Parathyroid adenoma (tissue), 2 donors: ENCODE data around the gene SH2D3A.
"Not testable (repeated sequence)": the region's sequence is repeated elsewhere in the genome, so short reads cannot be mapped to it uniquely, and the experiment has no call there.

Source experiments
- H2AFZ ChIP-seq: fragments of 300-600 bp; sonication (generic); one replicate; pipeline ENCODE4 v1.7.0; 2017; ENCODE audit warnings: antibody characterized with exemption, mild to moderate bottlenecking
- H3K27ac ChIP-seq: fragments of 300-600 bp; sonication (generic); one replicate; pipeline ENCODE4 v1.7.0; 2017
- H3K27me3 ChIP-seq: fragments of 300-600 bp; sonication (generic); one replicate; pipeline ENCODE4 v1.7.0; 2017; ENCODE audit warnings: low read length; ENCODE audit not compliant: control insufficient read depth, insufficient read depth
- H3K36me3 ChIP-seq: fragments of 300-600 bp; sonication (generic); one replicate; pipeline ENCODE4 v1.7.0; 2017; ENCODE audit warnings: low read length; ENCODE audit not compliant: control insufficient read depth, insufficient read depth
- H3K4me1 ChIP-seq: fragments of 300-600 bp; sonication (generic); one replicate; pipeline ENCODE4 v1.7.0; 2017; ENCODE audit warnings: control low read depth
- H3K4me2 ChIP-seq: fragments of 300-600 bp; sonication (generic); one replicate; pipeline ENCODE4 v1.7.0; 2017; ENCODE audit warnings: low read length
- H3K4me3 ChIP-seq: fragments of 300-600 bp; sonication (generic); one replicate; pipeline ENCODE4 v1.7.0; 2017; ENCODE audit warnings: low read depth, low read length
- H3K79me2 ChIP-seq: fragments of 300-600 bp; sonication (generic); one replicate; pipeline ENCODE4 v1.7.0; 2017; ENCODE audit warnings: control low read depth
- H3K9ac ChIP-seq: fragments of 300-600 bp; sonication (generic); one replicate; pipeline ENCODE4 v1.7.0; 2017; ENCODE audit warnings: mild to moderate bottlenecking
- H3K9me3 ChIP-seq: fragments of 300-600 bp; sonication (generic); one replicate; pipeline ENCODE4 v1.7.0; 2017; ENCODE audit warnings: low read length; ENCODE audit not compliant: control insufficient read depth
- CTCF ChIP-seq: fragments of 300-600 bp; sonication (generic); IDR thresholded peaks from one replicate; pipeline ENCODE4 v1.7.0; 2017; ENCODE audit warnings: antibody characterized with exemption, mild to moderate bottlenecking
- donor health status: primary hyperparathyroidism.

Gene SH2D3A

GRCh38 chr19:6774821-6775707 lies 7.8 kb upstream of the SH2D3A start:
- Histone ChIP-seq H3K27me3 (no peaks in the 10 kb centered on the region), H3K9me3 (no peaks in the 10 kb centered on the region), H3K9ac (no peak overlapping the region), H3K36me3 (no peaks in the 10 kb centered on the region), H3K4me1 (no peaks in the 10 kb centered on the region), H2AFZ (no peak overlapping the region), H3K27ac (no peak overlapping the region), H3K79me2 (no peaks in the 10 kb centered on the region), H3K4me3 (no peak overlapping the region), H3K4me2 (no peak overlapping the region)
- TF ChIP-seq CTCF, result no peak

- Histone ChIP-seq H3K4me2 (no peak overlapping the region), H3K27ac (no peak overlapping the region), H3K36me3 (no peaks in the 10 kb centered on the region), H3K9ac (no peak overlapping the region), H3K4me1 (no peaks in the 10 kb centered on the region), H3K9me3 (no peaks in the 10 kb centered on the region), H2AFZ (no peak overlapping the region), H3K4me3 (no peak overlapping the region), H3K27me3 (no peaks in the 10 kb centered on the region), H3K79me2 (no peaks in the 10 kb centered on the region)
- TF ChIP-seq CTCF, result no peak
Measured at GRCh38 chr19:6773323-6773931, 6.2 kb upstream of the SH2D3A start.

GRCh38 chr19:6772866-6773322 lies 5.7 kb upstream of the SH2D3A start:
- H3K27ac ChIP-seq, result no peak overlapping the region
- H3K4me2 ChIP-seq, result no peak overlapping the region
- no peaks in the 10 kb centered on the region for H3K4me1 ChIP-seq
- no peak overlapping the region for H3K4me3 ChIP-seq
- no peaks in the 10 kb centered on the region for H3K36me3 ChIP-seq
- no peak overlapping the region for H3K9ac ChIP-seq
- no peaks in the 10 kb centered on the region for H3K27me3 ChIP-seq
- TF ChIP-seq CTCF, result no peak
- H3K9me3 ChIP-seq, result no peaks in the 10 kb centered on the region
- no peaks in the 10 kb centered on the region for H3K79me2 ChIP-seq
- H2AFZ ChIP-seq, result no peak overlapping the region

GRCh38 chr19:6772028-6772865 lies 5.0 kb upstream of the SH2D3A start, which contains the start of gene VAV1:
Gene VAV1 (plus strand): TSS chr19:6772708. CDS start chr19:6772808, 100 bp downstream.
- Histone ChIP-seq H3K36me3 (no peaks in the 10 kb centered on the region), H2AFZ (no peak within 1 kb of the TSS), H3K4me2 (no peak within 1 kb of the TSS), H3K4me3 (no peak within 1 kb of the TSS), H3K9ac (no peak within 1 kb of the TSS), H3K9me3 (no peaks in the 10 kb centered on the region), H3K4me1 (peaks cover 2% of the 10 kb centered on the region), H3K79me2 (no peaks in the 10 kb centered on the region), H3K27ac (no peak within 1 kb of the TSS), H3K27me3 (no peaks in the 10 kb centered on the region)
- no peak for TF ChIP-seq CTCF

GRCh38 chr19:6771648-6772027 lies 4.4 kb upstream of the SH2D3A start:
- not testable (repeated sequence) for H3K4me1 ChIP-seq, H3K4me2 ChIP-seq, H3K9ac ChIP-seq, H3K36me3 ChIP-seq, H3K79me2 ChIP-seq, H3K9me3 ChIP-seq, H3K27ac ChIP-seq, H3K4me3 ChIP-seq, H3K27me3 ChIP-seq, H2AFZ ChIP-seq
